RWPE2 (cell line): ENCODE results near the gene DLG5.

Experiments
- ATAC-seq: fragments of 200-7000 bp; cut with Tn5 transposase; 3 replicates; pipeline ENCODE4 v1.9.1; 2021; ENCODE audit warnings: low read depth
- DNase-seq: peaks from one replicate; pipeline ENCODE4 v3.0.0-alpha.2; 2020; ENCODE audit warnings: low spot score
- H3K27ac ChIP-seq: fragments of 450-650 bp; 2 replicates; pipeline ENCODE4 v1.5.1; 2017; ENCODE audit warnings: mild to moderate bottlenecking; ENCODE audit not compliant: poor library complexity, severe bottlenecking
- H3K27me3 ChIP-seq: fragments of 250-450 bp; sonication (Bioruptor Pico); 2 replicates; pipeline ENCODE4 v1.5.1; 2021; ENCODE audit warnings: mild to moderate bottlenecking, moderate library complexity; ENCODE audit not compliant: insufficient read depth, poor library complexity, severe bottlenecking
- H3K36me3 ChIP-seq: fragments of 250-450 bp; sonication (Bioruptor Pico); 2 replicates; pipeline ENCODE4 v1.5.1; 2020; ENCODE audit warnings: low read depth, mild to moderate bottlenecking, moderate library complexity
- H3K4me1 ChIP-seq: fragments of 250-450 bp; sonication (Bioruptor Pico); 2 replicates; pipeline ENCODE4 v1.5.1; 2021; ENCODE audit warnings: mild to moderate bottlenecking, moderate library complexity; ENCODE audit not compliant: insufficient read depth, poor library complexity, severe bottlenecking
- H3K4me3 ChIP-seq: fragments of 250-450 bp; sonication (Bioruptor Pico); 2 replicates; pipeline ENCODE4 v1.5.1; 2021; ENCODE audit warnings: mild to moderate bottlenecking, moderate library complexity; ENCODE audit not compliant: severe bottlenecking
- H3K9me3 ChIP-seq: fragments of 250-450 bp; sonication (Bioruptor Pico); 2 replicates; pipeline ENCODE4 v1.5.1; 2021; ENCODE audit warnings: mild to moderate bottlenecking, moderate library complexity; ENCODE audit not compliant: severe bottlenecking
- TF ChIP-seq, protein P1 (sequence below): fragments of 450-650 bp; IDR thresholded peaks from one replicate; pipeline ENCODE4 v1.5.1; 2017; ENCODE audit warnings: mild to moderate bottlenecking, moderate library complexity; ENCODE audit not compliant: poor library complexity, severe bottlenecking

The DLG5 gene

GRCh38 chr10:77756319-77757232, 170.0 kb downstream of the DLG5 start:
- H3K4me1 ChIP-seq, result peaks cover 14% of the 10 kb centered on the region
- no peaks in the 10 kb centered on the region for H3K27me3 ChIP-seq
- TF ChIP-seq, protein P1, sequence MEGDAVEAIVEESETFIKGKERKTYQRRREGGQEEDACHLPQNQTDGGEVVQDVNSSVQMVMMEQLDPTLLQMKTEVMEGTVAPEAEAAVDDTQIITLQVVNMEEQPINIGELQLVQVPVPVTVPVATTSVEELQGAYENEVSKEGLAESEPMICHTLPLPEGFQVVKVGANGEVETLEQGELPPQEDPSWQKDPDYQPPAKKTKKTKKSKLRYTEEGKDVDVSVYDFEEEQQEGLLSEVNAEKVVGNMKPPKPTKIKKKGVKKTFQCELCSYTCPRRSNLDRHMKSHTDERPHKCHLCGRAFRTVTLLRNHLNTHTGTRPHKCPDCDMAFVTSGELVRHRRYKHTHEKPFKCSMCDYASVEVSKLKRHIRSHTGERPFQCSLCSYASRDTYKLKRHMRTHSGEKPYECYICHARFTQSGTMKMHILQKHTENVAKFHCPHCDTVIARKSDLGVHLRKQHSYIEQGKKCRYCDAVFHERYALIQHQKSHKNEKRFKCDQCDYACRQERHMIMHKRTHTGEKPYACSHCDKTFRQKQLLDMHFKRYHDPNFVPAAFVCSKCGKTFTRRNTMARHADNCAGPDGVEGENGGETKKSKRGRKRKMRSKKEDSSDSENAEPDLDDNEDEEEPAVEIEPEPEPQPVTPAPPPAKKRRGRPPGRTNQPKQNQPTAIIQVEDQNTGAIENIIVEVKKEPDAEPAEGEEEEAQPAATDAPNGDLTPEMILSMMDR, result peak; percentile 89
- H3K27ac ChIP-seq, result peak overlapping the region; percentile 15
- H3K9me3 ChIP-seq, result no peaks in the 10 kb centered on the region
- DNase-seq (no peak), ATAC-seq (peak; percentile 85)
- H3K36me3 ChIP-seq, result no peaks in the 10 kb centered on the region
- H3K4me3 ChIP-seq, result no peak overlapping the region

DNA sequence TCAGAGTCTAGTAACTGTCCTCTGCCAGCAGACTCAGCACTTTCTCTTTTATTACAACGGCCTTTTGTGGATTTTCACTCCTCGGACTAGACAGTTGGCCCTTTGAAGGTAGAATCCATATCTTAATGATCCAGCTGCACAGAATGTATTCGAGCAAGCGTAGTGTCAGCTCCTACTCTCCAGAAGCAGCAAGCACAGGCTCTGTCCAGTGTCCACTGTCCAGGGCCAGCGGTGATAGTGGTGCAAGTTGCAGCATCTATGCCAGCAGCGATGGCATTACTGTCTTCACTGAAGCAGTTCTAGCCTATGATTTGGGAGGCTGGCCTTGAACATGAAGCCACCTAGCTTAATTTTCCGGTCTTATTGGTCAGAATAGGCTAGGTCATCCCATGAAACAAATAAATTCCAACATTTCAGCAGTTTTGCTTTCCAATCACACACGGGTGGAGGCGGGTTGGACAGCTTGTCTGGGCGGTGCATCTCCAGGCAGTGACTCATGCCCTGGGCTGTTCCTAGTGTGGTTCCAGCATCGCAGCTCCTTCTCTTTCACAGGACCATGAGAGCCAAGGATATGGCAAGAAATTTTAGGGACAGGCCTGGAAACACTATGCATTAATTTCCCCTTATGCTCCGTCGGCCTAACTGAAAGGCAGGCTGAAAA, 180.4 kb downstream of the DLG5 start:
- H3K36me3 ChIP-seq, result peaks cover 3% of the 10 kb centered on the region; the same call in 1 of the 2 replicates
- ATAC-seq (peak; percentile 90), DNase-seq (no peak)
- TF ChIP-seq, protein P1, result no peak
- no peaks in the 10 kb centered on the region for H3K27me3 ChIP-seq
- peak overlapping the region; percentile 56 for H3K27ac ChIP-seq
- H3K4me1 ChIP-seq, result peaks cover 15% of the 10 kb centered on the region
- peaks cover 6% of the 10 kb centered on the region for H3K9me3 ChIP-seq
- no peak overlapping the region for H3K4me3 ChIP-seq

DNA sequence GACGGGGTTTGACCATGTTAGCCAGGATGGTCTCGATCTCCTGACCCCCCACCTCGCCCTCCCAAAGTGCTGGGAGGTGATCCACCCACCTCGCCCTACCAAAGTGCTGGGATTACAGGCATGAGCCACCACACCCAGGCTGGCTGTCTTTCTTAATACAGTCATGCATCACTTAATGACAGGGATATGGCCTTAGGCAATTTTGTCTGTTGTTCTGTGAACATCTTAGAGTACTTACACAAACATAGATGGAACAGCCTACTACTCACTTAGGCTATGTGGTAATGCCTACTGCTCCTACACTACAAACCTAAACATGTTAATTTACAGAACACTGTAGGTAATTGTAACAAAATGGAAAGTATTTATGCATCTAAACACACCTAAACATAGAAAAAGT, 182.3 kb downstream of the DLG5 start:
- H3K27me3 ChIP-seq, result no peaks in the 10 kb centered on the region
- no peak overlapping the region for H3K4me3 ChIP-seq
- no peaks in the 10 kb centered on the region for H3K36me3 ChIP-seq
- TF ChIP-seq, protein P1, result no peak
- ATAC-seq (peak; percentile 89), DNase-seq (no peak)
- H3K4me1 ChIP-seq, result peaks cover 15% of the 10 kb centered on the region
- H3K9me3 ChIP-seq, result peaks cover 4% of the 10 kb centered on the region
- peak overlapping the region; percentile 56 for H3K27ac ChIP-seq

DNA sequence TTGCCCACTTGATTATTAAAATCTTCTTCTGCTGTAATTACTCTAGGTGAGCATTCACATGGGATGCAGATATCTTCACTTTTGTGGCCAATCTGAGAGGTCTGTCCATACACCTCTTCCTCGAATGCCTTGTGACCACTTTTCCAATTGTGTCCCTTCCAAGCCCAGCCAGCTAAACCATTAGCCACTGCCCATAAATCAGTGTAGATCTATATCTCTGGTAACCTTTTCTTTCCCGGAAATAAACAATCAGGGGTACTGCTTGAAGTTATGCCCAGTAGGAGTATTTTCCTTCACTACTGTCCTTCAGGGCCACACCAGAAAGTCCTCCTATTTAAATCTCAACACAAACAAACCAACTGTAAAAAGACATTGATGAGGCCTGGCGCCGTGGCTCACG, 184.4 kb downstream of the DLG5 start:
- no peak for DNase-seq
- ATAC-seq, result no peak
- Histone ChIP-seq H3K27ac (no peak overlapping the region), H3K27me3 (no peaks in the 10 kb centered on the region), H3K4me1 (peaks cover 34% of the 10 kb centered on the region), H3K36me3 (no peaks in the 10 kb centered on the region), H3K4me3 (no peak overlapping the region), H3K9me3 (peaks cover 5% of the 10 kb centered on the region)
- TF ChIP-seq, protein P1, result no peak
